GM18951 (cell line): ENCODE data around the gene ZNRF2.

Source experiments
- POLR2A ChIP-seq: IDR thresholded peaks from 4 replicates; pipeline ENCODE4 v1.6.1; 2011; ENCODE audit warnings: mild to moderate bottlenecking; ENCODE audit not compliant: insufficient read length, insufficient read depth; ENCODE audit errors: extremely low read depth
- in situ Hi-C: fragments of 300-500 bp; cut with MboI; formaldehyde crosslinking; loops from one replicate; pipeline ENCODE4 v1.12.0; 2022; ENCODE audit warnings: low sequenced_read_pairs, mixed read lengths, inconsistent platforms; ENCODE audit not compliant: unreplicated experiment

The ZNRF2 gene

GRCh38 chr7:30382607-30383006 is 98.2 kb downstream of the ZNRF2 start:
- TF ChIP-seq POLR2A, result no peak

GRCh38 chr7:30389791-30390190 is 105.4 kb downstream of the ZNRF2 start:
- in situ Hi-C loops, result no loop called here

More at GRCh38 chr7:30382607-30383006, 98.2 kb downstream of the ZNRF2 start:
- in situ Hi-C loops, result no loop called here

GRCh38 chr7:30390736-30391636 is 106.6 kb downstream of the ZNRF2 start:
- no peak for TF ChIP-seq POLR2A
- in situ Hi-C loops, result no loop called here

More at GRCh38 chr7:30389791-30390190, 105.4 kb downstream of the ZNRF2 start:
- TF ChIP-seq POLR2A, result no peak

GRCh38 chr7:30391806-30392205 is 107.4 kb downstream of the ZNRF2 start:
- no peak for TF ChIP-seq POLR2A
- in situ Hi-C loops, result no loop called here

- TF ChIP-seq POLR2A, result no peak
- in situ Hi-C loops, result no loop called here
These were observed 111.3 kb downstream of the ZNRF2 start for GRCh38 chr7:30395676-30396075.

GRCh38 chr7:30396389-30396788 is 112.0 kb downstream of the ZNRF2 start:
- no peak for TF ChIP-seq POLR2A
- in situ Hi-C loops, result no loop called here

- TF ChIP-seq POLR2A, result no peak
- in situ Hi-C loops, result no loop called here
These were observed 119.1 kb downstream of the ZNRF2 start for GRCh38 chr7:30403477-30403876.

GRCh38 chr7:30405179-30405578 is 120.8 kb downstream of the ZNRF2 start:
- in situ Hi-C loops, result no loop called here
- no peak for TF ChIP-seq POLR2A

- in situ Hi-C loops, result no loop called here
- no peak for TF ChIP-seq POLR2A
These were observed 122.4 kb downstream of the ZNRF2 start for GRCh38 chr7:30406664-30407425.

- in situ Hi-C loops, result loop anchor here (5.0 kb wide), 1 partner anchor 36 kb away; no protein-coding TSS in a partner anchor
- no peak for TF ChIP-seq POLR2A
These were observed 126.8 kb downstream of the ZNRF2 start for GRCh38 chr7:30411173-30411572.

- in situ Hi-C loops, result loop anchor here (5.0 kb wide), 1 partner anchor 35 kb away; no protein-coding TSS in a partner anchor
- TF ChIP-seq POLR2A, result no peak
These were observed 127.5 kb downstream of the ZNRF2 start for GRCh38 chr7:30411897-30412296.

- TF ChIP-seq POLR2A, result no peak
- in situ Hi-C loops, result loop anchor here (5.0 kb wide), 1 partner anchor 34 kb away; no protein-coding TSS in a partner anchor
These were observed 128.5 kb downstream of the ZNRF2 start for GRCh38 chr7:30412782-30413504.

GRCh38 chr7:30413864-30414263 is 129.5 kb downstream of the ZNRF2 start:
- in situ Hi-C loops, result loop anchor here (5.0 kb wide), 1 partner anchor 33 kb away; no protein-coding TSS in a partner anchor
- no peak for TF ChIP-seq POLR2A
